Endothelial cell of umbilical vein (primary cell): ENCODE results near the gene RPLP2. TPM values are rescaled to one million over a fixed set of nuclear protein-coding genes. Genes with fewer than 3 reads are reported as not detected.

ENCODE experiments used
- BruUV-seq: library from RNA; stranded (reverse); fragments of 400-500 nt; replicated peaks from 2 replicates; lab custom pipeline; 2021; lab: Mats Ljungman, UMichigan
- CTCF ChIA-PET: fragments of 300-600, 350-600 bp; sonication (Branson Sonifier 250); formaldehyde crosslinking; loops from one replicate; lab custom pipeline; 2021; ENCODE audit warnings: antibody characterized with exemption, inconsistent platforms; lab: Charles Lee
- POLR2A ChIA-PET: fragments of 300-600, 350-600 bp; sonication (Branson Sonifier 250); formaldehyde crosslinking; loops from one replicate; lab custom pipeline; 2021; ENCODE audit warnings: antibody characterized with exemption, inconsistent platforms; lab: Charles Lee
- DNase-seq: peaks from one replicate; pipeline ENCODE4 v3.0.0-alpha.2; 2011; ENCODE audit warnings: low read depth, low spot score
- FAIRE-seq: peaks from 2 replicates; lab custom pipeline; 2011; peaks lifted over from hg19 to GRCh38; lab: Jason Lieb, UNC
- H2AFZ ChIP-seq: 2 replicates; pipeline ENCODE4 v1.6.0; 2012; ENCODE audit warnings: low read depth, low read length, control low read depth, inconsistent platforms
- H3K27ac ChIP-seq: 2 replicates; pipeline ENCODE4 v1.5.1; 2011; ENCODE audit warnings: low read depth, mild to moderate bottlenecking, control low read depth, low read length, moderate library complexity; ENCODE audit not compliant: insufficient read depth
- H3K27me3 ChIP-seq, 2 experiments: 2 replicates each; pipeline versions ENCODE4 v1.6.0 to v1.6.1; 2011; ENCODE audit warnings: low read length in 2 of 2, mixed read lengths in 1 of 2; ENCODE audit not compliant: control insufficient read depth in 2 of 2, insufficient read depth in 2 of 2
- H3K36me3 ChIP-seq, 2 experiments: 2 replicates in 1 of 2; 3 replicates in 1 of 2; pipeline ENCODE4 v1.5.1; 2011; ENCODE audit warnings: low read length in 2 of 2, mild to moderate bottlenecking in 1 of 2, moderate library complexity in 1 of 2; ENCODE audit not compliant: control insufficient read depth in 2 of 2, insufficient read depth in 2 of 2; ENCODE audit errors: extremely low read depth in 1 of 2
- H3K4me1 ChIP-seq: 3 replicates; pipeline ENCODE4 v1.5.1; 2011; ENCODE audit warnings: mild to moderate bottlenecking, low read length; ENCODE audit not compliant: control insufficient read depth, insufficient read depth; ENCODE audit errors: extremely low read depth
- H3K4me2 ChIP-seq: 2 replicates; pipeline ENCODE4 v1.6.1; 2011; ENCODE audit warnings: low read length, control low read depth, mixed read lengths; ENCODE audit not compliant: insufficient read depth
- H3K4me3 ChIP-seq, 3 experiments: fragments of 200-600 bp in 1 of 3; sonication (generic), shearing (Covaris generic) in 1 of 3; replicated peaks in 1 of 3; 2 replicates each; pipeline ENCODE4 v1.5.1; 2011 to 2016; ENCODE audit warnings: control low read depth in 3 of 3, low read length in 3 of 3, mild to moderate bottlenecking in 2 of 3, inconsistent platforms in 1 of 3, low read depth in 1 of 3, moderate library complexity in 1 of 3; ENCODE audit not compliant: insufficient read depth in 1 of 3
- H3K79me2 ChIP-seq: 2 replicates; pipeline ENCODE4 v1.6.0; 2012; ENCODE audit warnings: low read length, inconsistent platforms; ENCODE audit not compliant: control insufficient read depth, insufficient read depth
- H3K9ac ChIP-seq: replicated peaks from 2 replicates; pipeline ENCODE3; 2011; ENCODE audit warnings: low read length, control low read depth; ENCODE audit not compliant: insufficient read depth; ENCODE audit errors: extremely low read depth
- H3K9me1 ChIP-seq: replicated peaks from 3 replicates; pipeline ENCODE4 v1.6.0; 2011; ENCODE audit warnings: mild to moderate bottlenecking, low read length; ENCODE audit not compliant: control insufficient read depth, insufficient read depth; ENCODE audit errors: extremely low read depth
- H3K9me3 ChIP-seq: replicated peaks from 2 replicates; pipeline ENCODE4 v1.5.1; 2012; ENCODE audit warnings: low read length, inconsistent platforms; ENCODE audit not compliant: control insufficient read depth, insufficient read depth
- H4K20me1 ChIP-seq: replicated peaks from 2 replicates; pipeline ENCODE3; 2011; ENCODE audit warnings: mild to moderate bottlenecking, low read length; ENCODE audit not compliant: control insufficient read depth, insufficient read depth; ENCODE audit errors: extremely low read depth
- EZH2 ChIP-seq: IDR thresholded peaks from 2 replicates; pipeline ENCODE4 v1.6.1; 2012; ENCODE audit warnings: borderline replicate concordance, low read depth, mild to moderate bottlenecking, moderate library complexity, low read length, inconsistent platforms; ENCODE audit not compliant: severe bottlenecking
- FOS ChIP-seq: IDR thresholded peaks from 2 replicates; pipeline ENCODE4 v1.6.1; 2011; ENCODE audit warnings: mild to moderate bottlenecking, low read length, moderate library complexity, borderline replicate concordance; ENCODE audit not compliant: insufficient read depth
- GATA2 ChIP-seq: IDR thresholded peaks from 2 replicates; pipeline ENCODE4 v1.7.0; 2011; ENCODE audit warnings: low read depth, mild to moderate bottlenecking, moderate library complexity, mixed read lengths, low read length; ENCODE audit not compliant: insufficient read length, insufficient read depth
- MYC ChIP-seq: IDR thresholded peaks from one replicate; pipeline ENCODE4 v1.6.1; 2011; ENCODE audit warnings: mild to moderate bottlenecking, low read depth, low read length
- POLR2A ChIP-seq: IDR thresholded peaks from 2 replicates; pipeline ENCODE4 v1.6.1; 2012; ENCODE audit warnings: low read depth, mild to moderate bottlenecking, control low read depth, low read length
- POLR2AphosphoS5 ChIP-seq: IDR thresholded peaks from 2 replicates; pipeline ENCODE4 v1.6.1; 2012; ENCODE audit warnings: low read depth, mild to moderate bottlenecking, control low read depth, low read length, moderate library complexity; ENCODE audit not compliant: insufficient read depth
- dilution Hi-C: fragments of 300-500 bp; cut with MboI; formaldehyde crosslinking; loops from one replicate; pipeline ENCODE4 v1.15.0; 2019; ENCODE audit warnings: low sequenced_read_pairs; ENCODE audit not compliant: extremely low pct_ligation_motif_present
- intact Hi-C: fragments of 100-400 bp; cut with micrococcal nuclease; formaldehyde crosslinking; loops from one replicate; pipeline ENCODE4 v1.10.0; 2022
- polyA plus RNA-seq, 4 experiments: library from polyadenylated mRNA; depleted of rRNA in 3 of 4; stranded (reverse) in 3 of 4; unstranded in 1 of 4; fragments of >200 nt; gene quantifications; 2 replicates each; pipeline versions ENCODE4 v1.2.1 to v1.2.3, GENCODE V29; 2011 to 2012; ENCODE audit warnings: missing spikeins in 1 of 4
- total RNA-seq: library from RNA; stranded (reverse); gene quantifications from 2 replicates; pipeline ENCODE4 v1.2.3, GENCODE V29; 2021
- TF ChIP-seq, protein P1 (sequence below), 2 donors: IDR thresholded peaks; 1 replicate in 1 of 2; 2 replicates in 1 of 2; pipeline ENCODE4 v1.5.1; 2011; ENCODE audit warnings: low read length in 2 of 2, mild to moderate bottlenecking in 2 of 2, moderate library complexity in 2 of 2, control low read depth in 1 of 2, inconsistent platforms in 1 of 2, low read depth in 1 of 2; ENCODE audit not compliant: insufficient read depth in 1 of 2; ENCODE audit errors: extremely low read depth in 1 of 2
- TF ChIP-seq, protein P2 (sequence below): IDR thresholded peaks from 2 replicates; pipeline ENCODE4 v1.6.1; 2011; ENCODE audit not compliant: insufficient read depth, insufficient read length

Gene RPLP2
- total and polyA plus RNA-seq, 2 donors (not counting 3 experiments of a cell fraction or from before 2014, with no cell fraction given) = 1,579 to 1,739 TPM

DNA sequence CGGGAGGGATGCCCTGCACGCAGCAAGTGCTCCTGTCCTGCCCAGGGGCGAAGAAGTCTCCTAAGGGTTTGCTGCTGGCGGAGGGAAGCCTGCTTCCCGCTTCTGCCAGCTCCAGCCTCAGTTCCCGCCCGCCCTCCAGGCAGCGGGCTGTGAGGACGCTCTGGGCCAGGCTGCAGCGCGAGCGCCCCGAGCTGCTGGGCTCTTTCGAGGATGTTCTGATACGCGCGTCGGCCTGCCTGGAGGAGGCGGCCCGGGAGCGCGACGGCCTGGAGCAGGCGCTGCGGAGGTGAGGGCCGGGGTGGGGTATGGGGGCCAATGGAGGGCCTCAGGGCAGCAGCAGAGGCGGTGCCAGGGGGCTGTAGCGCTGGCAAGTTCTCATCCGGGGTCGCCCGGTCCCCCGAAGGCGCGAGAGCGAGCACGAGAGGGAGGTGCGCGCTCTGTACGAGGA is 20.1 kb downstream of the RPLP2 start:
- FAIRE-seq = no peak
- H3K27ac ChIP-seq = no peak overlapping the region
- no TSS peak for BruUV-seq
- H3K4me2 ChIP-seq = peak overlapping the region; percentile 58
- H3K9ac ChIP-seq = peak overlapping the region; percentile 1
- ChIA-PET POLR2A (interaction anchor here (1.5 to 3.6 kb wide), 3 partner anchors 11 to 15 kb away, joined by 6 to 28 read pairs (median 15); partner anchors contain the start of genes PNPLA2, POLR2L and TSPAN4), CTCF (interaction anchor here (1.3 to 2.7 kb wide), 5 partner anchors 10 to 24 kb away, joined by 5 to 10 read pairs (median 7); partner anchors contain the start of genes PIDD1, PNPLA2 and TSPAN4)
- peak overlapping the region in 2 of 3 experiments; percentile 7 to 34 for H3K4me3 ChIP-seq
- H3K79me2 ChIP-seq = peaks cover 13% of the 10 kb centered on the region
- TF ChIP-seq, protein P1, sequence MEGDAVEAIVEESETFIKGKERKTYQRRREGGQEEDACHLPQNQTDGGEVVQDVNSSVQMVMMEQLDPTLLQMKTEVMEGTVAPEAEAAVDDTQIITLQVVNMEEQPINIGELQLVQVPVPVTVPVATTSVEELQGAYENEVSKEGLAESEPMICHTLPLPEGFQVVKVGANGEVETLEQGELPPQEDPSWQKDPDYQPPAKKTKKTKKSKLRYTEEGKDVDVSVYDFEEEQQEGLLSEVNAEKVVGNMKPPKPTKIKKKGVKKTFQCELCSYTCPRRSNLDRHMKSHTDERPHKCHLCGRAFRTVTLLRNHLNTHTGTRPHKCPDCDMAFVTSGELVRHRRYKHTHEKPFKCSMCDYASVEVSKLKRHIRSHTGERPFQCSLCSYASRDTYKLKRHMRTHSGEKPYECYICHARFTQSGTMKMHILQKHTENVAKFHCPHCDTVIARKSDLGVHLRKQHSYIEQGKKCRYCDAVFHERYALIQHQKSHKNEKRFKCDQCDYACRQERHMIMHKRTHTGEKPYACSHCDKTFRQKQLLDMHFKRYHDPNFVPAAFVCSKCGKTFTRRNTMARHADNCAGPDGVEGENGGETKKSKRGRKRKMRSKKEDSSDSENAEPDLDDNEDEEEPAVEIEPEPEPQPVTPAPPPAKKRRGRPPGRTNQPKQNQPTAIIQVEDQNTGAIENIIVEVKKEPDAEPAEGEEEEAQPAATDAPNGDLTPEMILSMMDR (IDR thresholded peaks at IDR 0.05; ENCODE audit: extremely low read depth in 1 of 2, insufficient read depth in 1 of 2, low read depth in 1 of 2, low read length in 2 of 2) = no peak
- TF ChIP-seq POLR2A = peak; percentile 57
- H3K27me3 ChIP-seq = no peaks in the 10 kb centered on the region
- H2AFZ ChIP-seq = peak overlapping the region; percentile 59
- intact Hi-C loops (loop anchor here (1.0 kb wide), 1 partner anchor 11 kb away; no protein-coding TSS in a partner anchor), dilution Hi-C loops (no loop called here)
- H3K36me3 ChIP-seq = peaks cover 1 to 2% of the 10 kb centered on the region in 2 experiments
- H3K9me1 ChIP-seq = no peaks in the 10 kb centered on the region
- no peaks in the 10 kb centered on the region for H4K20me1 ChIP-seq
- H3K4me1 ChIP-seq = peaks cover 52% of the 10 kb centered on the region
- no peaks in the 10 kb centered on the region for H3K9me3 ChIP-seq
- no peak for DNase-seq

DNA sequence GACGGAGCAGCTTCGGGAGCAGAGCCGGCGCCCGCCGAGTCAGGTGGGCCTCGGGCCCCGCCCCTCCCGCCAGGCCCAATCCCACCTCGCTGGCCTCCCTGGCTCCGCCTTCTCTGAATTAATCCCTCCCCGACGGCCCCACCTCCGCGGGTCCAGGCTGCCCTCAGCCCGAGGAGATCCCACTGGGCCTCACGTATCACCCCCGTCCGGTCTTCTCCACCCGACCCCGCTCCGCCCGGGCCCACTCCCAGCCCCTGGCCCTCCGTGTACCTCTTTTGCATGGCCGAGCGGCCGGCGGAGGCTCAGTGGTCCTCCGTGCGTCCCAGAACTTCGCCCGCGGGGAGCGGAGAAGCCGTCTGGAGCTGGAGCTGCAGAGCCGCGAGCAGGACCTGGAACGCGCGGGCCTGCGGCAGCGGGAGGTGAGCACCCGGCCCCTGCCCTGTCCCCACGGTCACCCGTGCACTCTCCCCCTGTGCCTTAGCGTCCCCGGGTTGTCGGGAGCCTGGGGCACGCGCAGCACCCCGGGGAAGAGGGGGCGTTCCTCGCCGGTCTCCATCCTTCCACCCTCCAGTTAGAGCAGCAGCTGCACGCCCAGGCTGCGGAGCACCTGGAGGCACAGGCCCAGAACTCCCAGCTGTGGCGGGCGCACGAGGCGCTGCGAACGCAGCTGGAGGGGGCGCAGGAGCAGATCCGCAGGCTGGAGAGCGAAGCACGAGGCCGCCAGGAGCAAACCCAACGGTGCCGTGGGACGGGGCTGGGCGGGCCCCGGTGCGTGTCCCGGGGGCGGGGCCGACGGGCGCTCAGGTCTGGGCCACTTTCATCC is 20.7 kb downstream of the RPLP2 start:
- FAIRE-seq (peak; percentile 94), DNase-seq (peak; percentile 82)
- dilution Hi-C loops = no loop called here
- Histone ChIP-seq H3K9me3 (no peaks in the 10 kb centered on the region), H3K9me1 (no peaks in the 10 kb centered on the region), H4K20me1 (no peaks in the 10 kb centered on the region), H3K27me3 (no peaks in the 10 kb centered on the region), H3K36me3 (peaks cover 0 to 1% of the 10 kb centered on the region in 2 experiments), H3K79me2 (peaks cover 15% of the 10 kb centered on the region), H3K9ac (peak overlapping the region; percentile 1), H3K4me3 (peak overlapping the region in 2 of 3 experiments; percentile 14 to 34), H3K27ac (no peak overlapping the region), H2AFZ (peak overlapping the region; percentile 59), H3K4me2 (peak overlapping the region; percentile 58), H3K4me1 (peaks cover 57% of the 10 kb centered on the region)
- POLR2A ChIA-PET = interaction anchor here (2.3 to 3.6 kb wide), 2 partner anchors 11 kb away, joined by 15 to 28 read pairs; partner anchors contain the start of genes PNPLA2, POLR2L and TSPAN4
- BruUV-seq = no TSS peak
- CTCF ChIA-PET = interaction anchor here (0.8 to 2.7 kb wide), 5 partner anchors 9 to 18 kb away, joined by 3 to 10 read pairs (median 7); partner anchors contain the start of genes PNPLA2 and TSPAN4
- no peak for TF ChIP-seq MYC
- no peak for TF ChIP-seq FOS
- TF ChIP-seq POLR2A = peak; percentile 9
- TF ChIP-seq, protein P1 (IDR thresholded peaks at IDR 0.05; ENCODE audit: extremely low read depth in 1 of 2, insufficient read depth in 1 of 2, low read depth in 1 of 2, low read length in 2 of 2) = no peak
- no peak for TF ChIP-seq GATA2
- no peak for TF ChIP-seq EZH2
- TF ChIP-seq, protein P2, sequence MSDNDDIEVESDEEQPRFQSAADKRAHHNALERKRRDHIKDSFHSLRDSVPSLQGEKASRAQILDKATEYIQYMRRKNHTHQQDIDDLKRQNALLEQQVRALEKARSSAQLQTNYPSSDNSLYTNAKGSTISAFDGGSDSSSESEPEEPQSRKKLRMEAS = no peak
- TF ChIP-seq POLR2AphosphoS5 = peak; percentile 48
- intact Hi-C loops = no loop called here
